GM19043 (cell line): ENCODE data around the gene FOSL1.

Experiments
- ATAC-seq: cut with Tn5 transposase; IDR thresholded peaks from one replicate; pipeline ENCODE4 v1.9.1; 2021; ENCODE audit warnings: low read depth; ENCODE audit not compliant: unreplicated experiment

The FOSL1 gene

GRCh38 chr11:65883058-65883761 lies 17.0 kb downstream of the FOSL1 start:
- ATAC-seq: no peak

- no peak for ATAC-seq
Observed at GRCh38 chr11:65882120-65883057, 17.8 kb downstream of the FOSL1 start.

- no peak for ATAC-seq
Observed at GRCh38 chr11:65880844-65881421, 19.3 kb downstream of the FOSL1 start.

- ATAC-seq: no peak
Observed at GRCh38 chr11:65880027-65880426, 20.2 kb downstream of the FOSL1 start.

- ATAC-seq: no peak
Observed at GRCh38 chr11:65879617-65880016, 20.6 kb downstream of the FOSL1 start, which contains the start of gene CTSW. CTSW (plus strand) TSS chr11:65879837; CDS start chr11:65879855, 18 bp downstream.

GRCh38 chr11:65873318-65874156 lies 26.7 kb downstream of the FOSL1 start:
- peak; percentile 72 for ATAC-seq

GRCh38 chr11:65872586-65873317 lies 27.4 kb downstream of the FOSL1 start, which contains the start of gene EFEMP2:
EFEMP2 (minus strand) TSS chr11:65872800; CDS start chr11:65872354, 446 bp downstream.
- ATAC-seq: no peak

GRCh38 chr11:65871811-65872548 lies 28.2 kb downstream of the FOSL1 start:
- no peak for ATAC-seq

- ATAC-seq: no peak
Observed at GRCh38 chr11:65870706-65871681, 29.2 kb downstream of the FOSL1 start.

- no peak for ATAC-seq
Observed at GRCh38 chr11:65870307-65870658, 29.9 kb downstream of the FOSL1 start.

- ATAC-seq: no peak
Observed at GRCh38 chr11:65869643-65870306, 30.4 kb downstream of the FOSL1 start.

- ATAC-seq: no peak
Observed at GRCh38 chr11:65868907-65869306, 31.3 kb downstream of the FOSL1 start.

GRCh38 chr11:65868076-65868667 lies 32.0 kb downstream of the FOSL1 start:
- ATAC-seq: no peak

GRCh38 chr11:65867284-65868071 lies 32.7 kb downstream of the FOSL1 start:
- no peak for ATAC-seq

GRCh38 chr11:65866509-65867283 lies 33.5 kb downstream of the FOSL1 start:
- ATAC-seq: no peak
